ENCODE results near the gene ELFN2.

The ELFN2 gene

GRCh38 chr22:37456346-37456745 is 29.1 kb upstream of the ELFN2 start:
- DNase-seq (ENCODE audit: low read depth in 1 of 2, low spot score in 1 of 2), result no peak

DNA sequence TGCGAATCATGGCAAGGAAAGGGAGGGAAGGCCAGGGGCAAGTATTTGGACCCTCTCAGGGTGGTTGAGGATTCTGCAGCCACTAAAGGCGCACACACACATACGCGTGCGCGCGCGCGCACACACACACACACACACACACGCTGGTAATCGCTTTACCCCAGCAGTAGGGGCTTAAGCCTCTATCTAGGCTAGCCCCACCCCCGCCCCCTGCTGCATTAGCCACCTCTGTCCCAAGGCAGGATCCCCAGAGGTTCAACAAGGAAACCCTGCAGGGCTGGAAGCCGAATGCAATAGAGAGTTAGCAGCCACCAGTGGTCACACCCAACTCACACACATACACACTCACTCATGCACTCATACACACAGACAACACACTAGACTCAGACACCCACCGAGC is 28.6 kb upstream of the ELFN2 start:
- DNase-seq (ENCODE audit: low read depth in 1 of 2, low spot score in 1 of 2), result no peak

- DNase-seq (ENCODE audit: low read depth in 1 of 2, low spot score in 1 of 2), result no peak
Measured at GRCh38 chr22:37454857-37455686, 27.8 kb upstream of the ELFN2 start.

DNA sequence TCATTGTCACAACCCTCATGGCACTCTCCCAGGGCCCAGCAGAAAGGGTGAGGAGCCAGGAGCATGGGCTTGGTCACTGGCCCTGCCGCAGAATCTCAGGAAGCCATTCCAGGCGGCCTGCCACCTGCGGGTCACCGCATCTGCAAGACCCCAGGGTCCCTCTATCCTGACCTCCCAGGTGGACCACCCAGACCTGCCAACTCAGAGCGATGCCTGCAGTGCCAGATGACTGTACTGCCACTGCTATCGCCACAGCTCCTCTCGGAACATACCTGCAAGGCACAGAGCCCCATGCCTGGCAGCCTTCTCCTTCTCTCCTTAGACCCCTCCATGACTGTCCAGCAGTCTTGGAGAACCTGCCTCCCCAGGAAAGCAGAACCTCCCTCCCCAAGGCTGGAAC is 26.4 kb upstream of the ELFN2 start:
- no peak for DNase-seq (ENCODE audit: low read depth in 1 of 2, low spot score in 1 of 2)

GRCh38 chr22:37451218-37451617 is 23.9 kb upstream of the ELFN2 start:
- no peak for DNase-seq (ENCODE audit: low read depth in 1 of 2, low spot score in 1 of 2)

DNA sequence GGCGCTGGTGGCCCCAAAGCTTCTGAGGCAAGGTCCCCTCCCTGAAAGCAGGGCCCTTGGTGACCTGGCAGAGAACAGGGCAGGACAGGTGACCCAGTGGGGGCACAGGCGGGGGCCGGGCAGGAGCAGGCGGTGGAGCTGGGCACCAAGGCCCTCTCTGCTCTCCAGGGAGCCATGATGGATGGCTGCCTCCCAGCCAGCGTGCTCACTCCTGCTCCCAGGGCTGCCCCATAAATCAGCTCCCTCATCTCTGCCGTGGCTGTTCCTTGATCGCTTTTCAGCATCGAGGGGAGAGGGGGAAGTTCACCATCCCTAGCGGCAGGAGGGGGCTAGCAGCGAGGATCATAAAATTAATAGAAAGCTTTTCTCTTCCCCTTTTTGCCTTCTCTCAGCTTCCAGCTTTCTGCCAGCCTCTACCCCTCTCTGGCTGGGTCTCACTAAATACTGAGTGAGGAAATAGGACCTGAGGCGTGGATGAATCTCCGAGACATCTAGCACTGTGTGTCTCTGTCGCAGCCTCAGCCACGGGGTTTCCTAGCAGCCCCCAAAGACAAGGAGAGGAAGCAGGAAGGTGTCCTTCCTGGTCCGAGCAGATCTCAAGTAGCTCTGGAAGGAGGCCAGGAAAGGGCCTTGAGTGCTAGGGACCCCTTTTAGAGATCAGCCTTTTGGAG is 22.2 kb upstream of the ELFN2 start:
- no peak for DNase-seq (ENCODE audit: low read depth in 1 of 2, low spot score in 1 of 2)

DNA sequence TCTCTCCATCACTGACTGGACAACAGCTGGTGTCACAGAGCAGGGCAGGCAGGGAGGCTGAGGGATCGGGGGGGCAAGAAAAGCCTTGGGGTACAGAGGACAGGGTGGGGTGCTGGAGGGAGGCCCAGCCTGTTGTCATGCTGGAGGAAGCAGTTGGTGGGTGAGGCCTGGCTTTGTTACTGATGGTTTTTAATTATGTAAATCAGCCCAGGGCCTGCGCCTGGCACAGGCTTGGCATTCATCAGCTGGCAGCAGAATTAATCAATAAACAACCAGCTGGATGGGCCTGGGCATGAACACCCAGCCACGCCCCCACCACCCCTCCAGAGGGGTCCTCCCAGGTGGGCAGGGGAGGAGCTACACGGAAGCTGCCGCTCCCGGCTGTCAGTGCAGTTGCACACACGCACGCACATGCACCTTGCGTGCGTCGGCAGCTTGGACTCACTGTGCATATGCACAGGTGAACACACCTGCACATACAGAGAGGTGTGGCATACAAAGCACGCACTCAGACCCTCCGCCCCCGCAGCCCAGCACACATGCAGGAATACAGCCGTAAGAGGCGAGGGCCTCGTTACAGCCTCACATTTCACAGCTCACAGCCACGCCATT is 21.3 kb upstream of the ELFN2 start:
- DNase-seq (ENCODE audit: low read depth in 1 of 2, low spot score in 1 of 2), result no peak

DNA sequence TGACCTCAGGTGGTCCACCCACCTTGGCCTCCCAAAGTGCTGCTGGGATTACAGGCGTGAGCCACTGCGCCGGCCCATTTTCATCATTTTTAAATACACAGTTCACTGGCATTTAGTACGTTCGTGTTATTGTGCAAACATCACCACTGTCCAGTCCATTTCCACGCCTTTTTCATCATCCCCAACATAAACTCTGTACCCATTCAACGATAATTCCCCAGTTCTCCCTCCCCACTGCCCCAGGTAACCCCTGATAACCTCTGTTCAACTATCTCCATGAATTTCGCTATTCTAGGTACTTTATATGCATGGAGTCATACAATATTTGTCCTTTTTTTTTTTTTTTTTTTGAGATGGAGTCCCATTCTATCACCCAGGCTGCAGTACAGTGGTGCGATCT is 18.2 kb upstream of the ELFN2 start:
- DNase-seq (ENCODE audit: low read depth in 1 of 2, low spot score in 1 of 2), result no peak

GRCh38 chr22:37443977-37444376 is 16.7 kb upstream of the ELFN2 start:
- DNase-seq (ENCODE audit: low read depth in 1 of 2, low spot score in 1 of 2), result no peak

DNA sequence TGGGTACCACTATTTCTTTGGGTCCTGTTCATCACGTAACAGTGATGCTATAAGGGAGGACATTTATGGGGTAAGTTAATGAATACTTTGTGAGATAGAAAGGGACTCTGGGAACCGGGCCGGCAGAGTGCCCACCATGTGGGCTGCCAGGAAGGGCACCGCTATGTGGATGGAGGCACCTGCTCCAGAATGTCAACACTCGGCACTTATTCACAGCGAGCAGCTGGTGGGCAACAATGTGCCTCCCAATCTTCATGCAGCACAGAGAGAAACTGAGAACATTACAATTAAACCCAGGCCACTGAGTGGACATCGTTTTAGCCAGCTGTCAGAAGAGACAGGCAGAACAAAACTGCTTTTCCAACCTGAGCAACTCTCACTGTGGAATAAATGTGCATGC is 15.8 kb upstream of the ELFN2 start:
- no peak for DNase-seq (ENCODE audit: low read depth in 1 of 2, low spot score in 1 of 2)

GRCh38 chr22:37442537-37442936 is 15.3 kb upstream of the ELFN2 start:
- no peak for DNase-seq (ENCODE audit: low read depth in 1 of 2, low spot score in 1 of 2)

DNA sequence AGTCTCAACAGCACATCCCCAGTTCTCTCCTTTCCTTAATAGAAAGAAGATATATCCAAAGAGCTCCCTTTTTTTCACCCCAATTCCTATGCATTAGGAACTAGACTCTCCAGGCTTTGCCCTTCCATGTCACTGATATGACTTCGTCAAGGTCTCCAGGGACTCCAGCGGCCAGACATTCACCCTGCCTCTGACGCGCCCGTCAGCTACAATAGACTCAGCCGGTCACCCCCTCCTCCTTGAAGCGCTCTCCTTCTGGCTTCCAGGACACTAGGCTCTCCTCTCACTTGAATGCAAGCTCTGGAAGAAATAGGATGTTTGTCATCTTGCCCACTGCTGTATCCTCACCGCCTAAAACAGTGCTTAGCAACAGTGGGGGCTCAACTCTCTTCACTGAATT is 14.9 kb upstream of the ELFN2 start:
- no peak for DNase-seq (ENCODE audit: low read depth in 1 of 2, low spot score in 1 of 2)

DNA sequence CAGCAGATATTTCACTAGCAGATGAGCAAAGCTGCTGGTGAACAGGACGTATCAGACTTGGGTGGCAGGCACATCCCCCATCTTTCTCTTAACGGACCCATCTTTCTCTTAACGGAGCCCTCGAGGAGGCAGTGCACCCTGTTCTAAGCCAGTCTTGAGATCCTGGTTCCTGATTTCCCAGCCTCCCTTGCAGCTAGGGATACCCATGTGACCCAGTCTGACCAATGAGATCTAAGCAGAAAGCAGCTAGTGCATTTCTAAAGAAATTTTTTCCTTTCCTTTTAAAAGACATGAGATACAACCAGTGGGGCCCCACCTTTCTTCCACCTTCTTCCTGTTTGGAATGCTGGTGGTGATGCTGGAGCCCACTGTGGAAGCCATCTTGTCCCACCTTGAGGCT is 13.6 kb upstream of the ELFN2 start:
- DNase-seq (ENCODE audit: low read depth in 1 of 2, low spot score in 1 of 2), result no peak

DNA sequence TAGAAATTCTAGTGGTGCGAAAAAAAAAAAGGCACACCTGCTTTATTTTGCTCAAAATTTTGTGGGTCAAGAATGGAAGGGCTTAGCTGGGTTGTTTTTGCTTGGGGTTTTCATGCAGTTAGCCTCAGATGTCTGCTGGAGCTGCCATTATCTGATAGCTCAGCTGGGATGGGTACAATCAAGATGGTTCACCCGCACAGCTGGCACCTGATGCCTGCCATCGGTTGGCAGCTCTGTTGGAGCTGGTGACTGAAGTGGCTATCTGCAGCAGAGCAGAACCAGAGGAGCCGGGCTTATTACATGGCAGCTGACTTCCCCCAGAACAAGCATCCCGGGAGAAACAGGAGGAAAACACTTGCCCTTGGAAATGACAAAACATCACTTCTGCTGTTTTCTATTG is 12.1 kb upstream of the ELFN2 start:
- DNase-seq (ENCODE audit: low read depth in 1 of 2, low spot score in 1 of 2), result no peak

DNA sequence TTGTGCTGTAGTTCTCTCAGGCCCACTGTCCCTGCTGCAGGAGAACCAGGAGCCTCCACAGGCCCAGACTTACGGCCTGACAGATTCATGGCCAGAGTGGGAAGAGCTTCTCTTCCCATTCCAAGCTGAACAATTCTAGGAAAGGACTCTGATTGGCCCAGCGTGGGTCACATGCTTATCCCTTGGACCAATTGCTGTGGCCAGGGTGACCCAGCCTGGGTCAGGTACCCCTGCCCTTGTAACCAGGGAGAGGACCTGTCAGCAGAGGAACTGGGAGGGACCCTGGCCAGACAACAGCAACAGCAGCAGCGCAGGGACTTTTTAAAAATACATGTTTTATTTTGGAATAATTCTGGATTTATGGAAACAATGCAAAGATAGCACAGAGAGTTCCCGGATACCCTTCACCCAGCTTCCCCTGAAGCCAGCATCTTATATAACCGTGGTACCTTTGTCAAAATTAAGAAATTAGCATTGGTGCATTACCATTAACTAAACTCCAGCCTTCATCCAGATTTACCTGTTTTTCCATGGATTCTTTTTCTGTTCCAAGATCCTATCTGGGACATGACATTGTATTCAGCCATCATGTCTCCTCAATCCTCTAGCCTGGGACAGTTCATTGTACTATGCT is 8.8 kb upstream of the ELFN2 start:
- no peak for DNase-seq (ENCODE audit: low read depth in 1 of 2, low spot score in 1 of 2)

DNA sequence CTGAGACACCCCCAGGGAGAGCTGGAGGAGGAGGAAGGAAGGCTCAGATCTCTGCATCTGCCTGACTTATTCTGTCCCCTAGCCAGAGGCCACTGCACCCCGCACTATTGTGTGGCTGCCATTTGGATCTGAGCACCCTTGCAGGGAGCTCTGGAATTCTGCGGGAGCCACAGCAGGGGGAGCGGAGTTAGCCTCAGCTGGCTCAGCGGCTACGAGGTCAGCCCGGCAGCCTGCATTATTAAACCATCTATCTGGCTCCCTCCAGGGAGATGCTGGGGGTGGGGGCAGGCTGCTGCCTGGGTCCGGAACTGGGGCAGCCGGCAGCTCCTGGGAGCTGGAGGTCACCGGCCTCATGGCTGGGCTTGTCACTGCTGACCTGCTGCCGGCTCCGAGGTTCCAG is 6.5 kb upstream of the ELFN2 start:
- DNase-seq (ENCODE audit: low read depth in 1 of 2, low spot score in 1 of 2), result no peak

GRCh38 chr22:37432708-37433054 is 5.4 kb upstream of the ELFN2 start:
- DNase-seq (ENCODE audit: low read depth in 1 of 2, low spot score in 1 of 2), result no peak

DNA sequence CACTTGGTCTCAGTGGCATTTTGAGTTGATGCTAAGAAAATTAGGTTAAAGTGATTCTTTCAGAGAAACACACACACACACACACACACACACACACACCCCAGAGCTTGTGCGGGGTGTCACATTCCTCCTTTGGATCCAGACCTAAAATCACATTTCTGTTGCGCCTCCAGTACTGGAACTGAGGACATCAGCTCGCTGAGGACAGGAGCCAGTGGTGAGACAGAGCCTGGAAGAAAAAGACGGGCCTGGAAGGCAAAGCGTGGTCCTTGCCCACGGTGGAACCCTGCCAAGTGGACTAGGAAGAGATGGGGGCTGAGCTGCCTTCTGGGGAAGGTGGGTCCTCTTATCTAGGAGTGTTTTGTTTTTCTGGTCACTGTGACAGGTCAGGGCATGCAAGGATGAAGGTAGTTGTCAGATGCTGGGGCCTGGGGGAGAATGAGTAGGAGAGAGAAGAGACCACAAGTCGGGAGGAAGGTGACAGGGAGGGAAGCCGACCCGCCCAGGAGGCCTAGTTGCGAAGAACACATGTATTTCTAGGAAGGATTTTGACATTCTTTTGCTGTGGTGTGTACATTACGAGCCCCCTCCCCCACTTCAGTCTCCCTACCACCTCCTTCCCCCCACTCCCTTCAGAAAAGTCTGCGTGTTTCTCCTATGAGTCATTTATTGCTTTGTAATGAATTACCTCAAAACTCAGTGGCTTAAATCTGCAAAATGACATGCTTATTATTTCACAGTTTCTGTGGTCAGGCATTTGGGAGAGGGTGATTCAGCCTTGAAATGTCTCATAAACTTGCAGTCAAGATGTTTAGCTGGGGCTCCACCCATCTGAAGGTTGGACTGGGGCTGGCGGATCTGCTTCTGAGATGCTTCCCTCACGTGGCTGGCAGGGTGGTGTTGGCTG is 4.8 kb upstream of the ELFN2 start:
- no peak for DNase-seq (ENCODE audit: low read depth in 1 of 2, low spot score in 1 of 2)

GRCh38 chr22:37431366-37431765 is 4.1 kb upstream of the ELFN2 start:
- no peak for DNase-seq (ENCODE audit: low read depth in 1 of 2, low spot score in 1 of 2)

DNA sequence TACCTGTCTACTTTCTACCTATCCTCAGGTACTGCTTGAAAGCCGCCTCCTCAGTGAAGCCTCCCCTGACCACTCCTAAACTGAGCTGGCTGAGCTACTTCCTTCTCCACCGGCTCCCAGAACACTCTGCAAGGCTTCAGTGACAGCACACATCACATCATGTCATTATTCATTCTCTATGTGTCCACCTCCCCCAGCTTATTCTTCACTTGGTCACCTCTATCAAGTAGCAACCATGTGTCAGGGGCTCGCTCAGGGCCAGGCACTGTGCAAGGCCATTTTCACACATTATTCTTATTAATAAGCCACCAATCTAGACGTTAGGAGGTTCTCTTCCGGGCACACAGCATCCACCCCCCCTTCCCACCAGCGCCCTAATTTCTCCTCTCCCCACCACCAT is 3.7 kb upstream of the ELFN2 start:
- no peak for DNase-seq (ENCODE audit: low read depth in 1 of 2, low spot score in 1 of 2)
